NCI-H2107 treated with DMSO at 0.1 percent for 48 hours (cell line): Measurements from ENCODE around the gene C1QA.
"Not testable (repeated sequence)": the region's sequence is repeated elsewhere in the genome, so short reads cannot be mapped to it uniquely, and the experiment has no call there.

Source experiments
- DNase-seq: peaks from one replicate; lab custom pipeline; 2025; ENCODE audit not compliant: unreplicated experiment; lab: John Stamatoyannopoulos, UW

The C1QA gene

GRCh38 chr1:22671999-22672398, 35.6 kb downstream of the C1QA start:
- DNase-seq, result no peak

GRCh38 chr1:22673486-22674409, 37.3 kb downstream of the C1QA start:
- peak; percentile 50 for DNase-seq

GRCh38 chr1:22674410-22674749, 38.0 kb downstream of the C1QA start:
- DNase-seq, result no peak

- not testable (repeated sequence) for DNase-seq
Observed at GRCh38 chr1:22676151-22676550, 39.7 kb downstream of the C1QA start.

GRCh38 chr1:22676916-22677583, 40.6 kb downstream of the C1QA start:
- DNase-seq, result no peak

- no peak for DNase-seq
Observed at GRCh38 chr1:22677931-22678896, 41.8 kb downstream of the C1QA start.

- DNase-seq, result no peak
Observed at GRCh38 chr1:22680726-22681125, 44.3 kb downstream of the C1QA start.

GRCh38 chr1:22681556-22682276, 45.3 kb downstream of the C1QA start:
- DNase-seq, result no peak

GRCh38 chr1:22683547-22683946, 47.1 kb downstream of the C1QA start:
- no peak for DNase-seq

- DNase-seq, result no peak
Observed at GRCh38 chr1:22685591-22686059, 49.2 kb downstream of the C1QA start.

GRCh38 chr1:22687191-22687590, 50.8 kb downstream of the C1QA start:
- no peak for DNase-seq

GRCh38 chr1:22688466-22688865, 52.0 kb downstream of the C1QA start:
- no peak for DNase-seq
